ENCODE results near the gene CACNB4.

DNA sequence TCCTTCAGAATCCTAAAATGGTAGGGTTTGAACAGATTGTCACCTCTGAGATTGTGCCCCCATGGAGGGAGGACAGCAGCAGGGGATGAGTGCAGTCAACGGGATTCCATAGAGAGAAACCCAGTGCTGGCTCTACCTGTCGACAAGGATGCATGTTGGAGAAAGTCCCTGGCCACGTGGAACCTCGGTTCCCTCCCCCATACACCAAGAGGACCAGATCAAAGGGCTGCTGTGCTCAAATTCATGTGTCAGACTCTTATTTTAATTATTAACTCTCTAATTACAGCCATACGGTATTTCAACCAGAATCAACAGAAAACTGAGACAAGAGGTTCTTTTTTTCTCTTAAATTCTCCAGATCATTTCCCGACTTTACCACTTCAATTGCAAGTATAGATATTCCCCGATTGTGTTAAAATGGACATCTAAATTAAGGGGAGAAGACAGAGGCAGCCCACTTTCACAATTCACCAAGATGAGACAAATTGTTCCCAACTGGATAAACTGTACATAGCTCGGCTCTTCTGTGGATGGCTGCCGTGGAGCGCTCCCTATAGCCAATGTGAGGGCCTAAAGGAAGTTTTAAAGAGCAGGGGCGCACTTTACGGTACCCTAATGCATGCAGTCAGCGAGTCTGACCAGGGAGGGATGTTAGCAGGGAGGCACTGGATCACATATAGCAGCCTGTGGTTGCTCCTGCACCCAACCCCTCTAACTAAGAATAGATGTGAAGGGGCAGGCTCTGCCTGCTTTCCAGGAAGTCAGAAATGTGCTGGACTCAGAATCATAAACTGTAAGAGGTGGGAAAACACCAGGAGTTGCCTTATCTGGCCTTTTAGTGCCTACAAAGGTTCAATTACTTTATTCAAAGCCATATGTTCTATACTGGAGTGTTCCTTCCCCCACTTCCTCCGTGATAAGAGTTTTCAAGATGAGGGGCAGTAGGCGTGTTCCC lies 123.1 kb downstream of the CACNB4 start:
- TF ChIP-seq, protein P1, sequence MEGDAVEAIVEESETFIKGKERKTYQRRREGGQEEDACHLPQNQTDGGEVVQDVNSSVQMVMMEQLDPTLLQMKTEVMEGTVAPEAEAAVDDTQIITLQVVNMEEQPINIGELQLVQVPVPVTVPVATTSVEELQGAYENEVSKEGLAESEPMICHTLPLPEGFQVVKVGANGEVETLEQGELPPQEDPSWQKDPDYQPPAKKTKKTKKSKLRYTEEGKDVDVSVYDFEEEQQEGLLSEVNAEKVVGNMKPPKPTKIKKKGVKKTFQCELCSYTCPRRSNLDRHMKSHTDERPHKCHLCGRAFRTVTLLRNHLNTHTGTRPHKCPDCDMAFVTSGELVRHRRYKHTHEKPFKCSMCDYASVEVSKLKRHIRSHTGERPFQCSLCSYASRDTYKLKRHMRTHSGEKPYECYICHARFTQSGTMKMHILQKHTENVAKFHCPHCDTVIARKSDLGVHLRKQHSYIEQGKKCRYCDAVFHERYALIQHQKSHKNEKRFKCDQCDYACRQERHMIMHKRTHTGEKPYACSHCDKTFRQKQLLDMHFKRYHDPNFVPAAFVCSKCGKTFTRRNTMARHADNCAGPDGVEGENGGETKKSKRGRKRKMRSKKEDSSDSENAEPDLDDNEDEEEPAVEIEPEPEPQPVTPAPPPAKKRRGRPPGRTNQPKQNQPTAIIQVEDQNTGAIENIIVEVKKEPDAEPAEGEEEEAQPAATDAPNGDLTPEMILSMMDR (IDR thresholded peaks at IDR 0.05; ENCODE audit: low read length): no peak
- TF ChIP-seq EZH2 (IDR thresholded peaks at IDR 0.05; ENCODE audit: borderline replicate concordance, low read length): no peak
